Loucy (cell line): ENCODE results near the gene ZSCAN30.

ENCODE experiments used
- EZH2phosphoT487 ChIP-seq: fragments of 200-600 bp; IDR thresholded peaks from 2 replicates; pipeline ENCODE4 v1.6.1; 2018; ENCODE audit warnings: antibody characterized with exemption, mild to moderate bottlenecking, moderate library complexity, borderline replicate concordance
- TF ChIP-seq, protein P1 (sequence below): fragments of 200-600 bp; sonication (generic); conservative IDR thresholded peaks from 2 replicates; pipeline ENCODE4 v1.5.1; 2014; ENCODE audit warnings: mild to moderate bottlenecking, antibody characterized with exemption, low read length

DNA sequence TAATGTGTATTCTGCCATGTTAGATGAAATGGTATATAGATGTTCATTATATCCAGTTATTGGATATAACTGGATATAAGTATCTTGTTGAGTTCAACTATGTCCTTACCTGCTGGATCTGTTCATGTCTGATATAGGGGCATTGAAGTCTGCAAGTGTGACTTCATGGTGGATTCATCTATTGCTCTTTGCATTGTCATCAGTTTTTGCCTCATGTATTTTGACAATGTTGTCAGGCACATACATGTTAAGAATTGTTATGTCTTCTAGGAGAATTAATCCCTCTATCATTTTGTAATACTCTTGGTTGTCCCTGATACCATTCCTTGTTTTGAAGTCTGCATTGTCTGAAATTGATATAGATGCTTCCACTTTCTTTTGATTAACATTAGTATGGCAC, 38.8 kb upstream of the ZSCAN30 start:
- TF ChIP-seq, protein P1, sequence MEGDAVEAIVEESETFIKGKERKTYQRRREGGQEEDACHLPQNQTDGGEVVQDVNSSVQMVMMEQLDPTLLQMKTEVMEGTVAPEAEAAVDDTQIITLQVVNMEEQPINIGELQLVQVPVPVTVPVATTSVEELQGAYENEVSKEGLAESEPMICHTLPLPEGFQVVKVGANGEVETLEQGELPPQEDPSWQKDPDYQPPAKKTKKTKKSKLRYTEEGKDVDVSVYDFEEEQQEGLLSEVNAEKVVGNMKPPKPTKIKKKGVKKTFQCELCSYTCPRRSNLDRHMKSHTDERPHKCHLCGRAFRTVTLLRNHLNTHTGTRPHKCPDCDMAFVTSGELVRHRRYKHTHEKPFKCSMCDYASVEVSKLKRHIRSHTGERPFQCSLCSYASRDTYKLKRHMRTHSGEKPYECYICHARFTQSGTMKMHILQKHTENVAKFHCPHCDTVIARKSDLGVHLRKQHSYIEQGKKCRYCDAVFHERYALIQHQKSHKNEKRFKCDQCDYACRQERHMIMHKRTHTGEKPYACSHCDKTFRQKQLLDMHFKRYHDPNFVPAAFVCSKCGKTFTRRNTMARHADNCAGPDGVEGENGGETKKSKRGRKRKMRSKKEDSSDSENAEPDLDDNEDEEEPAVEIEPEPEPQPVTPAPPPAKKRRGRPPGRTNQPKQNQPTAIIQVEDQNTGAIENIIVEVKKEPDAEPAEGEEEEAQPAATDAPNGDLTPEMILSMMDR, result no peak
- no peak for TF ChIP-seq EZH2phosphoT487
